Heart right ventricle (tissue), 16 donors: ENCODE measurements around the gene PRLHR. TPM values are rescaled to one million over a fixed set of nuclear protein-coding genes. Genes with fewer than 3 reads are reported as not detected.

ENCODE experiments used
- ATAC-seq, 8 donors: fragments of 200-7000 bp; cut with Tn5 transposase; one replicate each; pipeline ENCODE4 v1.9.1; 2020; ENCODE audit warnings: mild to moderate bottlenecking in 8 of 8, moderate library complexity in 8 of 8, moderate number of reproducible peaks in 1 of 8
- DNase-seq, 2 donors: peaks; one replicate each; pipeline ENCODE4 v3.0.0-alpha.2; 2020
- H3K27ac ChIP-seq, 10 donors: fragments of 200-600 bp; sonication (generic) in 2 of 10; one replicate each; pipeline versions ENCODE4 v1.5.0 to v1.8.0; 2020 to 2022; ENCODE audit warnings: mild to moderate bottlenecking in 3 of 10
- H3K27me3 ChIP-seq, 7 donors: fragments of 200-600 bp; one replicate each; pipeline ENCODE4 v1.8.0; 2021 to 2022; ENCODE audit warnings: mild to moderate bottlenecking in 2 of 7
- H3K36me3 ChIP-seq, 9 donors: fragments of 200-600 bp; sonication (generic) in 1 of 9; one replicate each; pipeline versions ENCODE4 v1.5.0 to v1.8.0; 2020 to 2022; ENCODE audit warnings: mild to moderate bottlenecking in 2 of 9
- H3K4me1 ChIP-seq, 9 donors: fragments of 200-600 bp; sonication (generic) in 1 of 9; one replicate each; pipeline versions ENCODE4 v1.5.0 to v1.8.0; 2020 to 2022; ENCODE audit warnings: mild to moderate bottlenecking in 4 of 9
- H3K4me3 ChIP-seq, 10 donors: fragments of 200-600 bp; sonication (generic) in 2 of 10; one replicate each; pipeline versions ENCODE4 v1.5.0 to v1.8.0; 2020 to 2022; ENCODE audit warnings: mild to moderate bottlenecking in 7 of 10, moderate library complexity in 2 of 10
- H3K9me3 ChIP-seq, 11 donors: fragments of 200-600 bp in 10 of 11; sonication (generic) in 2 of 11; one replicate each; pipeline versions ENCODE4 v1.5.0 to v1.8.0; 2013 to 2022; ENCODE audit warnings: mild to moderate bottlenecking in 2 of 11, control low read depth in 1 of 11, moderate library complexity in 1 of 11
- WGBS, 2 donors: extraction: QIAGEN DNeasy Blood & Tissue Kit; methylation state at CpG; one replicate each; pipeline ENCODE4 v1.1.7; 2013; ENCODE audit warnings: inconsistent platforms in 1 of 2; 5-methylcytosine and 5-hydroxymethylcytosine counted together
- intact Hi-C, 10 donors: fragments of 100-400 bp; cut with DNase I; formaldehyde crosslinking; loops; one replicate each; pipeline versions ENCODE4 v1.11.1 to v1.14.2; 2022
- polyA plus RNA-seq, 2 donors: library from polyadenylated mRNA; stranded (reverse); fragments of 200-250 nt; gene quantifications; one replicate each; pipeline ENCODE4 v1.2.3, GENCODE V29; 2013
- total RNA-seq, 10 donors: library from RNA; stranded (reverse); fragmentation: NEBNext Ultra II Directional in 3 of 10; extraction: Animal tissue kit (Norgen Biotek cat#: 25700) in 3 of 10; gene quantifications; one replicate each; pipeline versions ENCODE4 v1.2.1 to v1.2.4, GENCODE V29; 2021 to 2023
- TF ChIP-seq, protein P1 (sequence below), 9 donors: fragments of 200-600 bp; sonication (generic) in 2 of 9; IDR thresholded peaks; one replicate each; pipeline versions ENCODE4 v1.5.0 to v1.8.0; 2021 to 2022; ENCODE audit warnings: antibody characterized with exemption in 9 of 9, mild to moderate bottlenecking in 5 of 9, moderate library complexity in 1 of 9
- donor health status: Arrhythmogenic right ventricular cardiomyopathy.
- donor health status: ischemic (EF 13 %, LVEDD 7.1; RV severe dilation, severe dysfunction).
- donor health status: healthy with polysubstance abuse.
- donor health status: DM: no; HTN: yes; CAD: no.
- donor health status: DM: no; HTN: no; CAD: no.
- donor health status: ischemic (EF 25% LVEDD 6.9; RV normal size, moderate dysfunction).
- donor health status: ischemic (EF 25% LVEDD 5.7; RV mildly dilated, moderate dysfunction).
- donor health status: healthy.
- donor health status: DM: yes; HTN: yes; CAD: no.
- donor health status: Ischemic cardiomyopathy.
- donor health status: ischemic (EF 35%, LVEDD 5.7; RV mildly dilated, moderate dysfunction).
- donor health status: nonischemic (EF 11% LVEDD 7.7; RV severe dilation, severe dysfunction).
- donor health status: DM: yes; HTN: yes; CAD: no.
- donor health status: PGD.
- donor health status: ischemic (EF 29% LVEDD 5.4; RV normal size, mild dysfunction).
- donor health status: nonischemic (EF 23%, LVEDD 6.1; RV moderate dilation, normal function).

The PRLHR gene
- total and polyA plus RNA-seq, 12 donors, result not detected

DNA sequence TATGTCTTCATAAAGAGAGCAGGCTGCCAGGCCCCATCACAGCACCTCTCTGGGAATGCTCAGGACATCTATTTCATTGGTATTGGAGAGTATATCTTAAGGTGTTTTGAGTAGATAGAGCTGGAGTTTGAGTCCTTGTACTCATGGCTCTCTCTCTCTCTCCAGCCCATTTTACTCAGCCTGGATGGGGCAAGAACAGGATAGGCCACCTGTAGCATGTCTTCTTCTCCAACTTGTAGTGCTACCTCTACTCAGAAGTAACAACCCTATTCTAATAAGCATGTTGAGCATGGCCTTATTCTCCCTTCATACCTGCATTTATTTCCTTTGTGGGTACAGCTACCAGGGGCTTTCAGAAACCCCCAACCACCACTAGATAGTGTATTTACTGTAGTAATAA lies 21.9 kb downstream of the PRLHR start:
- intact Hi-C loops, result no loop called here
- peaks cover 0 to 29% (median 14%) of the 10 kb centered on the region in 7 donors for H3K27me3 ChIP-seq
- TF ChIP-seq, protein P1, sequence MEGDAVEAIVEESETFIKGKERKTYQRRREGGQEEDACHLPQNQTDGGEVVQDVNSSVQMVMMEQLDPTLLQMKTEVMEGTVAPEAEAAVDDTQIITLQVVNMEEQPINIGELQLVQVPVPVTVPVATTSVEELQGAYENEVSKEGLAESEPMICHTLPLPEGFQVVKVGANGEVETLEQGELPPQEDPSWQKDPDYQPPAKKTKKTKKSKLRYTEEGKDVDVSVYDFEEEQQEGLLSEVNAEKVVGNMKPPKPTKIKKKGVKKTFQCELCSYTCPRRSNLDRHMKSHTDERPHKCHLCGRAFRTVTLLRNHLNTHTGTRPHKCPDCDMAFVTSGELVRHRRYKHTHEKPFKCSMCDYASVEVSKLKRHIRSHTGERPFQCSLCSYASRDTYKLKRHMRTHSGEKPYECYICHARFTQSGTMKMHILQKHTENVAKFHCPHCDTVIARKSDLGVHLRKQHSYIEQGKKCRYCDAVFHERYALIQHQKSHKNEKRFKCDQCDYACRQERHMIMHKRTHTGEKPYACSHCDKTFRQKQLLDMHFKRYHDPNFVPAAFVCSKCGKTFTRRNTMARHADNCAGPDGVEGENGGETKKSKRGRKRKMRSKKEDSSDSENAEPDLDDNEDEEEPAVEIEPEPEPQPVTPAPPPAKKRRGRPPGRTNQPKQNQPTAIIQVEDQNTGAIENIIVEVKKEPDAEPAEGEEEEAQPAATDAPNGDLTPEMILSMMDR (IDR thresholded peaks at IDR 0.05), result no peak
- ATAC-seq, result no peak
- H3K4me1 ChIP-seq, result peaks cover 2 to 17% (median 8%) of the 10 kb centered on the region in 9 donors
- no peak for DNase-seq
- no peak overlapping the region for H3K4me3 ChIP-seq
- no peaks in the 10 kb centered on the region for H3K36me3 ChIP-seq
- no peaks in the 10 kb centered on the region for H3K9me3 ChIP-seq
- H3K27ac ChIP-seq, result no peak overlapping the region

DNA sequence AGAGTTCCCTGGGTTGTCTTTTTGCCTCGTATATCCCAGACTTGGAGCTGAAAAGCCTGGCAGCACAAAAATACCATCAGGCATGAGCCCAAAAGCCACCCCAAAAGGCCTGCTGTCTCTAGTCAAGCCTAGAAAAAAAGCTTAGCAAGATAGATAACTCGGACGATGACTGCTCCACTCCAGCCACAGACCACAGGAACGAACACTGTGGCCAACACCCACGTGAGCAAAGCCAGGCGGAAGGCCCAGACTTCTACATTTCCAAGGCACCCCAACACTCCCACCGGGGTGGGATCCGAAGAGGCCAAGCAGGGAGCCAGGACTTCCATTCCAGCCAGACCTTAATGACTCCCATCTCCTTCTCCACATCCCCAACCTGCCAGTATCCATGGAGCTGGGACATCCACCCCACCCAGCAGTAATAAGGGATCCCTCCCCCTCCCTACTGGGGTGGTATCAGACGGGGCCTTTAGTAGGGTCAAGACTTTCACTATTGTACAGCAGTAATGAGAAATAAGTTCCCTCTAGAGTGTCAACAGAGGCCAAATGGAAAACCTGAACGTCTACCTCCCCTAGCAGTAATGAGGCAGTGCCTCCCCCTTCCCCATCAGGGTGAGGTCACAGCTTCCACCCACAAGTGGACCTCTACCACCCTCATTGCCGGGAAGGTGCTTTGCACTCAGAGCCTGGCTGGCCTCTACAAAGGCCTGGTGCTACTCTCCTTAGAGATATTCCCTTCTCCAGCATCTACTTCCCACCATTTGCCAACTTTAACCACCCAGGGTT lies 23.0 kb downstream of the PRLHR start:
- 67 to 71% methylated on average over 11 of the region's 11 CpGs for WGBS, 2 donors
- peaks cover 0 to 21% (median 6%) of the 10 kb centered on the region in 7 donors for H3K27me3 ChIP-seq
- no peak overlapping the region for H3K27ac ChIP-seq
- no peak overlapping the region for H3K4me3 ChIP-seq
- intact Hi-C loops, result no loop called here
- ATAC-seq, result no peak
- TF ChIP-seq, protein P1 (IDR thresholded peaks at IDR 0.05), result no peak
- H3K4me1 ChIP-seq, result peaks cover 2 to 26% (median 8%) of the 10 kb centered on the region in 9 donors
- H3K9me3 ChIP-seq, result no peaks in the 10 kb centered on the region
- H3K36me3 ChIP-seq, result no peaks in the 10 kb centered on the region
- no peak for DNase-seq

DNA sequence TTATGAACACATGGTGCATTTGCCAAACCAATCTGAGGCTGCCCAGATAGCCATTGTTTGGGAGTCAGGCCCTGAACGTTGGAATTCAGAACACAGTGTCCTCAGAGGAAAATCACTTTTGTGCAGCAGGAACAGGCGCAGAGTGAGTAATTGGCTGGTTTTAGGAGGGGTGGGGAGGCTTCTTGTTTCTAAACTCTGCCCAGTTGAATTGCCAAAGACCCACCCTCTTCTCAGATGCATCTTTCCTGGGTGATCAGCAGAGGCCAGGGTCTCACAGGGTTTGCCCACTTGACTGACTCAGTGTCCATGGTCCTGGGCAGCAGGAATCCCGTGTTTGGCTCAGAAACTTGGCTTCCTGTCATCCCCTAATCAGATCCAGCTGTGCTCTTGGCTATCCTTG lies 24.3 kb downstream of the PRLHR start:
- H3K27ac ChIP-seq, result peak overlapping the region in 2 of 10 donors; percentile 11 to 21
- H3K36me3 ChIP-seq, result no peaks in the 10 kb centered on the region
- TF ChIP-seq, protein P1 (IDR thresholded peaks at IDR 0.05), result no peak
- intact Hi-C loops, result loop anchor here in 1 of 10 donors (2.0 kb wide), 1 partner anchor 150 kb away; no protein-coding TSS in a partner anchor
- H3K9me3 ChIP-seq, result no peaks in the 10 kb centered on the region
- DNase-seq (no peak), ATAC-seq (peak in 6 of 8 donors; percentile 36 to 89 (median 58))
- 29 to 40% methylated on average over 3 of the region's 3 CpGs for WGBS, 2 donors
- no peak overlapping the region for H3K4me3 ChIP-seq
- peaks cover 2 to 30% (median 8%) of the 10 kb centered on the region in 9 donors for H3K4me1 ChIP-seq
- H3K27me3 ChIP-seq, result peaks cover 0 to 14% (median 4%) of the 10 kb centered on the region in 7 donors

DNA sequence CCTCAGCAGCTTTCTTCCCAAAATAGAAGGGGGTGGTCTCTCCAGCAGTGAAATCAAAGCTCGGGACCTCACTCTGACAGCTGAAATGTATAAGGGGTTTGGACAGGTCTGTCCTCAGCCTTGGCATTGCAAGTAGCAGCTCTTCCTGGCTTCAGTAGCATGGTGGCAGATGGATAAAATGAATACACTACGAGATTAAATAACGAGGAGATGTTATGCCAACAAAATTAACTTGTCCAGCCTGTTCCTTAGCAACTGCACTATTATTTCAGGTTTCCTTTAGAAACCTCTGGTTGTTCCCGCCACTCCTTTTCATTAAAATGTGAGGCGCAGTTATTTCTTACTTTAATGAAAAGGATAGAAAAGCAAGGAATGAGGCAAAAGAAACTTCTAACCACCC lies 24.9 kb downstream of the PRLHR start:
- TF ChIP-seq, protein P1 (IDR thresholded peaks at IDR 0.05), result no peak
- intact Hi-C loops, result loop anchor here in 1 of 10 donors (2.0 kb wide), 1 partner anchor 150 kb away; no protein-coding TSS in a partner anchor
- ATAC-seq, result no peak
- peaks cover 2 to 30% (median 8%) of the 10 kb centered on the region in 9 donors for H3K4me1 ChIP-seq
- no peak overlapping the region for H3K27ac ChIP-seq
- no peaks in the 10 kb centered on the region for H3K9me3 ChIP-seq
- 67 to 73% methylated on average over 5 of the region's 5 CpGs for WGBS, 2 donors
- DNase-seq, result no peak
- no peak overlapping the region for H3K4me3 ChIP-seq
- H3K36me3 ChIP-seq, result no peaks in the 10 kb centered on the region
- peaks cover 0 to 15% (median 4%) of the 10 kb centered on the region in 7 donors for H3K27me3 ChIP-seq
